SK-N-SH (cell line): Measurements from ENCODE around the gene STPG2. TPM values are rescaled to one million over a fixed set of nuclear protein-coding genes. Genes with fewer than 3 reads are reported as not detected.

Experiments
- CTCF ChIA-PET: fragments of 300-600, 350-600 bp; formaldehyde crosslinking; extraction: SDS; loops from one replicate; lab custom pipeline; 2021; lab: Yijun Ruan, JAX
- POLR2A ChIA-PET: fragments of 350-600 bp; sonication (Branson Sonifier 250); formaldehyde crosslinking; extraction: SDS; loops from one replicate; lab custom pipeline; 2020; ENCODE audit warnings: antibody characterized with exemption, inconsistent platforms; lab: Yijun Ruan, JAX
- DNase-seq: peaks from one replicate; pipeline ENCODE4 v3.0.0; 2012
- H2AFZ ChIP-seq: fragments of 200-600 bp; sonication (generic); 2 replicates; pipeline ENCODE4 v1.8.1; 2016; ENCODE audit warnings: antibody characterized with exemption, mild to moderate bottlenecking, low read depth
- H3F3A ChIP-seq: fragments of 200-600 bp; sonication (generic); replicated peaks from 2 replicates; pipeline ENCODE3; 2016; ENCODE audit warnings: antibody characterized with exemption, mild to moderate bottlenecking; ENCODE audit not compliant: insufficient read depth
- H3K27ac ChIP-seq, 2 experiments: fragments of 200-500 bp in 1 of 2; fragments of 200-600 bp in 1 of 2; sonication (Bioruptor generic) in 1 of 2; sonication (generic), shearing (Covaris generic) in 1 of 2; 2 replicates each; pipeline versions ENCODE4 v1.5.1 to v1.6.1; 2014 to 2016; ENCODE audit warnings: low read depth in 2 of 2, inconsistent platforms in 1 of 2, low read length in 1 of 2, mild to moderate bottlenecking in 1 of 2, mixed read lengths in 1 of 2
- H3K27me3 ChIP-seq: fragments of 200-600 bp; sonication (generic), shearing (Covaris generic); 2 replicates; pipeline ENCODE4 v1.6.1; 2016; ENCODE audit warnings: mixed run types; ENCODE audit not compliant: insufficient read depth
- H3K36me3 ChIP-seq, 2 experiments: fragments of 200-500 bp in 1 of 2; fragments of 200-600 bp in 1 of 2; sonication (Bioruptor generic) in 1 of 2; sonication (generic) in 1 of 2; replicated peaks in 1 of 2; 2 replicates each; pipeline versions ENCODE3 to v1.5.1; 2014 to 2016; ENCODE audit warnings: low read length in 1 of 2, mild to moderate bottlenecking in 1 of 2; ENCODE audit not compliant: insufficient read depth in 2 of 2, control insufficient read depth in 1 of 2
- H3K4me1 ChIP-seq, 2 experiments: fragments of 200-500 bp in 1 of 2; fragments of 200-600 bp in 1 of 2; sonication (Bioruptor generic) in 1 of 2; sonication (generic), shearing (Covaris generic) in 1 of 2; 2 replicates each; pipeline versions ENCODE4 v1.5.1 to v1.6.1; 2014 to 2016; ENCODE audit warnings: low read depth in 1 of 2, low read length in 1 of 2, mixed run types in 1 of 2; ENCODE audit not compliant: insufficient read depth in 2 of 2, control insufficient read depth in 1 of 2
- H3K4me2 ChIP-seq: fragments of 200-600 bp; sonication (generic), shearing (Covaris generic); 2 replicates; pipeline ENCODE4 v1.6.1; 2017; ENCODE audit warnings: mixed run types
- H3K4me3 ChIP-seq, 2 experiments: fragments of 200-500 bp in 1 of 2; fragments of 200-600 bp in 1 of 2; sonication (Bioruptor generic) in 1 of 2; sonication (generic), shearing (Covaris generic) in 1 of 2; 2 replicates each; pipeline versions ENCODE4 v1.5.1 to v1.8.1; 2014 to 2016; ENCODE audit warnings: low read depth in 2 of 2, inconsistent platforms in 1 of 2, low read length in 1 of 2, mild to moderate bottlenecking in 1 of 2, mixed read lengths in 1 of 2, moderate library complexity in 1 of 2
- H3K79me2 ChIP-seq: fragments of 200-600 bp; sonication (generic); 2 replicates; pipeline ENCODE4 v1.8.1; 2017; ENCODE audit warnings: mild to moderate bottlenecking; ENCODE audit not compliant: insufficient read depth
- H3K9ac ChIP-seq: fragments of 200-600 bp; sonication (generic); 2 replicates; pipeline ENCODE4 v1.6.1; 2017; ENCODE audit warnings: mixed run types
- H3K9me2 ChIP-seq: fragments of 200-600 bp; sonication (generic); 2 replicates; pipeline ENCODE4 v1.6.1; 2017; ENCODE audit warnings: mixed run types
- H3K9me3 ChIP-seq: fragments of 200-600 bp; sonication (generic); 2 replicates; pipeline ENCODE4 v1.6.1; 2017; ENCODE audit warnings: mixed run types, mild to moderate bottlenecking, moderate library complexity
- H4K20me1 ChIP-seq: fragments of 200-600 bp; sonication (generic); 2 replicates; pipeline ENCODE4 v1.6.1; 2017; ENCODE audit warnings: mild to moderate bottlenecking, mixed run types; ENCODE audit not compliant: insufficient read depth
- EP300 ChIP-seq, 2 experiments: IDR thresholded peaks; 2 replicates each; pipeline versions ENCODE4 v1.4.0 to v1.6.1; 2012; ENCODE audit warnings: borderline replicate concordance in 1 of 2, low read depth in 1 of 2, low read length in 1 of 2
- FOXM1 ChIP-seq: IDR thresholded peaks from 2 replicates; pipeline ENCODE4 v1.4.0; 2012; ENCODE audit warnings: low read depth, mild to moderate bottlenecking
- GABPA ChIP-seq: IDR thresholded peaks from 2 replicates; pipeline ENCODE4 v1.4.0; 2012; ENCODE audit warnings: low read depth, mild to moderate bottlenecking
- GATA2 ChIP-seq: sonication (generic); formaldehyde crosslinking; IDR thresholded peaks from 2 replicates; pipeline ENCODE4 v1.5.0; 2020; ENCODE audit warnings: mild to moderate bottlenecking, missing genetic modification reagents
- JUND ChIP-seq: IDR thresholded peaks from 2 replicates; pipeline ENCODE4 v1.4.0; 2012
- MEF2A ChIP-seq: IDR thresholded peaks from 2 replicates; pipeline ENCODE4 v1.4.0; 2012; ENCODE audit warnings: low read depth, borderline replicate concordance
- NFIC ChIP-seq: IDR thresholded peaks from 2 replicates; pipeline ENCODE4 v1.4.0; 2012; ENCODE audit warnings: borderline replicate concordance
- NRF1 ChIP-seq: IDR thresholded peaks from 2 replicates; pipeline ENCODE4 v1.6.1; 2012; ENCODE audit warnings: low read depth, mild to moderate bottlenecking, low read length
- RFX5 ChIP-seq: IDR thresholded peaks from 2 replicates; pipeline ENCODE4 v1.6.1; 2012; ENCODE audit warnings: mild to moderate bottlenecking, improper control_type of control experiment, low read length
- RXRA ChIP-seq: IDR thresholded peaks from 2 replicates; pipeline ENCODE4 v1.4.0; 2012; ENCODE audit warnings: low read depth, mild to moderate bottlenecking, borderline replicate concordance
- SIN3A ChIP-seq: IDR thresholded peaks from 2 replicates; pipeline ENCODE4 v1.6.1; 2012; ENCODE audit warnings: low read depth, mild to moderate bottlenecking, low read length, moderate library complexity, borderline replicate concordance
- SMC3 ChIP-seq: IDR thresholded peaks from 2 replicates; pipeline ENCODE4 v1.6.1; 2012; ENCODE audit warnings: low read depth, low read length, improper control_type of control experiment
- TEAD4 ChIP-seq: IDR thresholded peaks from 2 replicates; pipeline ENCODE4 v1.4.0; 2012; ENCODE audit warnings: mild to moderate bottlenecking, borderline replicate concordance; ENCODE audit not compliant: insufficient read depth
- WGBS: methylation state at CpG from one replicate; pipeline ENCODE4 v1.1.6; 2017; ENCODE audit warnings: low lambda C conversion rate; 5-methylcytosine and 5-hydroxymethylcytosine counted together
- polyA plus RNA-seq, 3 experiments: library from polyadenylated mRNA; depleted of rRNA; stranded (reverse); fragments of >200 nt; gene quantifications; 2 replicates each; pipeline ENCODE4 v1.2.3, GENCODE V29; 2012
- TF ChIP-seq, protein P1 (sequence below): IDR thresholded peaks from 2 replicates; pipeline ENCODE4 v1.4.0; 2012; ENCODE audit warnings: low read depth, borderline replicate concordance
- TF ChIP-seq, protein P2 (sequence below): fragments of 150-350 bp; IDR thresholded peaks from 2 replicates; pipeline ENCODE4 v1.6.1; 2017; ENCODE audit warnings: antibody characterized with exemption, low read length, low read depth, borderline replicate concordance
- TF ChIP-seq, protein P3 (sequence below): IDR thresholded peaks from 2 replicates; pipeline ENCODE4; 2012
- TF ChIP-seq, protein P4 (sequence below): fragments of 200-600 bp; sonication (generic); IDR thresholded peaks from 2 replicates; pipeline ENCODE4 v1.6.1; 2017; ENCODE audit warnings: antibody characterized with exemption, mild to moderate bottlenecking, moderate library complexity

Gene STPG2
- polyA plus RNA-seq, 1 of the 3 experiments (the other 2 are of a cell fraction), result not detected

DNA sequence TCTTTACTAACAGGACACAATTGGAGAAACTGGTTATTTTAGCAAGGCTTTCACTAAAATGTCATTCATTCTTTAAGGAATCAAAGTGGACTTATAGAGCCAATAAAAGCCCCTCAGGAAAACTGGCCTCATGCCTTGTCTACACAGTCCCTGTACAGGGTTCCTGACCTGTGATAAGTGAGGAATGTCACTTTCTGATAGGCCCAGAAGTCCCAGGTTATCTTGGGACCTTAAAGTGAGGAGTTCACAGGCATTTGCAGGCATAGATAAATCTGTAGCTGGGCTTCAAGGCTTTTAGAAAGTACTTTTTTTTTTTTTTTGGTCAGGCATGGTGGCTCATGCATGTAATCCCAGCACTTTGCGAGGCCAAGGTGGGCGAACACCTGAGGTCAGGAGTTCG is 19.4 kb upstream of the STPG2 start:
- POLR2A ChIA-PET, result no interaction called here

DNA sequence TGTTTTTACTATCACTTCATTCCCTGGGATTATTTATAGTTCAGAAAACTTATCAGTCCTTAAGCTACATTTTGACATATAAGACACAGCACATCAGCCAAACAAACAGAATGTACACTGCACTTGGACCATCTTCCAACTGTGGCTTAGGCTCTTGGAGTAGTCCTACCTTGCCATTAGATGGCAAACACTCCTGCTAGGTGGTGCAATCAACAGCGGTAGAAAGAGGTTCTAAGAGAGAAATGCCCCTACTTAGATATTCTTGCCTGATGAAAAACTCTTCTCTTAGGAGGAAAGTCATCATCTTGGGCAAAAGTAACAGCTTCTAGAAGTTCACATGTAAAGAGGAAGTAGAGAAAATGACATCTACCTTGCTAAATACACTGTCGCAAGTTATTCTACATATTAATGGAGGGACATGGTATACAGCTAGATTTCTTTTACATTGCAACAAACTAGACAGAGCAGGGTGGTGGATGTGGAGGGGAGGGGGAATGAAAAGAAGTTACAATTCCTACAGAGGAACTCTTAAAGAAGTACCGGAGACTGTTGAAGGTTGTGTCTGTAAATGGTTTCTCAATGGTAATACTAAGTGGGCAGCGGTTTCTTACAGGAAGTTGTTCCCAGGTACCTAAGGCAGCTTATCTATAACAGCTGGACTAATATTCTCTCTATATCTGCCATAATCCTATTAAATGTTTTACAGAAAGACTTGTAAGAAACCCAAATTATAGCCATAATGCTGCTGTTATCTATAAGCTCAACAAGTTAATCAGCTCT is 8.1 kb upstream of the STPG2 start:
- Histone ChIP-seq H3K4me3 (no peak overlapping the region), H3K9me2 (no peaks in the 10 kb centered on the region), H3K9me3 (no peaks in the 10 kb centered on the region), H3K79me2 (no peaks in the 10 kb centered on the region), H3F3A (peaks cover 4% of the 10 kb centered on the region), H3K27me3 (no peaks in the 10 kb centered on the region), H3K4me1 (no peaks in the 10 kb centered on the region; a peak in 1 of 4 replicates), H3K9ac (no peak overlapping the region), H4K20me1 (no peaks in the 10 kb centered on the region), H3K36me3 (no peaks in the 10 kb centered on the region), H3K4me2 (no peak overlapping the region), H2AFZ (no peak overlapping the region), H3K27ac (no peak overlapping the region)
- POLR2A ChIA-PET, result no interaction called here
- 87% methylated on average over 4 of the region's 4 CpGs for WGBS
- CTCF ChIA-PET, result interaction anchor here (0.7 to 1.8 kb wide), 4 partner anchors 16 to 1253 kb away, joined by 3 to 9 read pairs (median 6); no protein-coding TSS in a partner anchor
- no peak for DNase-seq
- no peak for TF ChIP-seq RXRA
- no peak for TF ChIP-seq MEF2A
- no peak for TF ChIP-seq NRF1
- TF ChIP-seq, protein P1, sequence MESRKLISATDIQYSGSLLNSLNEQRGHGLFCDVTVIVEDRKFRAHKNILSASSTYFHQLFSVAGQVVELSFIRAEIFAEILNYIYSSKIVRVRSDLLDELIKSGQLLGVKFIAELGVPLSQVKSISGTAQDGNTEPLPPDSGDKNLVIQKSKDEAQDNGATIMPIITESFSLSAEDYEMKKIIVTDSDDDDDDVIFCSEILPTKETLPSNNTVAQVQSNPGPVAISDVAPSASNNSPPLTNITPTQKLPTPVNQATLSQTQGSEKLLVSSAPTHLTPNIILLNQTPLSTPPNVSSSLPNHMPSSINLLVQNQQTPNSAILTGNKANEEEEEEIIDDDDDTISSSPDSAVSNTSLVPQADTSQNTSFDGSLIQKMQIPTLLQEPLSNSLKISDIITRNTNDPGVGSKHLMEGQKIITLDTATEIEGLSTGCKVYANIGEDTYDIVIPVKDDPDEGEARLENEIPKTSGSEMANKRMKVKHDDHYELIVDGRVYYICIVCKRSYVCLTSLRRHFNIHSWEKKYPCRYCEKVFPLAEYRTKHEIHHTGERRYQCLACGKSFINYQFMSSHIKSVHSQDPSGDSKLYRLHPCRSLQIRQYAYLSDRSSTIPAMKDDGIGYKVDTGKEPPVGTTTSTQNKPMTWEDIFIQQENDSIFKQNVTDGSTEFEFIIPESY, result no peak
- TF ChIP-seq SIN3A, result no peak
- TF ChIP-seq FOXM1, result no peak
- TF ChIP-seq NFIC, result no peak
- no peak for TF ChIP-seq JUND
- TF ChIP-seq GABPA, result no peak
- no peak for TF ChIP-seq EP300 (IDR thresholded peaks at IDR 0.05; ENCODE audit: borderline replicate concordance in 1 of 2, low read depth in 1 of 2, low read length in 1 of 2)
- TF ChIP-seq, protein P2, sequence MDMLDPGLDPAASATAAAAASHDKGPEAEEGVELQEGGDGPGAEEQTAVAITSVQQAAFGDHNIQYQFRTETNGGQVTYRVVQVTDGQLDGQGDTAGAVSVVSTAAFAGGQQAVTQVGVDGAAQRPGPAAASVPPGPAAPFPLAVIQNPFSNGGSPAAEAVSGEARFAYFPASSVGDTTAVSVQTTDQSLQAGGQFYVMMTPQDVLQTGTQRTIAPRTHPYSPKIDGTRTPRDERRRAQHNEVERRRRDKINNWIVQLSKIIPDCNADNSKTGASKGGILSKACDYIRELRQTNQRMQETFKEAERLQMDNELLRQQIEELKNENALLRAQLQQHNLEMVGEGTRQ, result no peak
- TF ChIP-seq TEAD4, result no peak
- TF ChIP-seq RFX5, result no peak
- TF ChIP-seq SMC3, result no peak
- TF ChIP-seq GATA2, result no peak

More for the DNA sequence above, 19.4 kb upstream of the STPG2 start:
- TF ChIP-seq, protein P3, sequence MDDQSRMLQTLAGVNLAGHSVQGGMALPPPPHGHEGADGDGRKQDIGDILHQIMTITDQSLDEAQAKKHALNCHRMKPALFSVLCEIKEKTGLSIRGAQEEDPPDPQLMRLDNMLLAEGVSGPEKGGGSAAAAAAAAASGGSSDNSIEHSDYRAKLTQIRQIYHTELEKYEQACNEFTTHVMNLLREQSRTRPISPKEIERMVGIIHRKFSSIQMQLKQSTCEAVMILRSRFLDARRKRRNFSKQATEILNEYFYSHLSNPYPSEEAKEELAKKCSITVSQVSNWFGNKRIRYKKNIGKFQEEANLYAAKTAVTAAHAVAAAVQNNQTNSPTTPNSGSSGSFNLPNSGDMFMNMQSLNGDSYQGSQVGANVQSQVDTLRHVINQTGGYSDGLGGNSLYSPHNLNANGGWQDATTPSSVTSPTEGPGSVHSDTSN, result no peak
- TF ChIP-seq RXRA, result no peak
- TF ChIP-seq, protein P4, sequence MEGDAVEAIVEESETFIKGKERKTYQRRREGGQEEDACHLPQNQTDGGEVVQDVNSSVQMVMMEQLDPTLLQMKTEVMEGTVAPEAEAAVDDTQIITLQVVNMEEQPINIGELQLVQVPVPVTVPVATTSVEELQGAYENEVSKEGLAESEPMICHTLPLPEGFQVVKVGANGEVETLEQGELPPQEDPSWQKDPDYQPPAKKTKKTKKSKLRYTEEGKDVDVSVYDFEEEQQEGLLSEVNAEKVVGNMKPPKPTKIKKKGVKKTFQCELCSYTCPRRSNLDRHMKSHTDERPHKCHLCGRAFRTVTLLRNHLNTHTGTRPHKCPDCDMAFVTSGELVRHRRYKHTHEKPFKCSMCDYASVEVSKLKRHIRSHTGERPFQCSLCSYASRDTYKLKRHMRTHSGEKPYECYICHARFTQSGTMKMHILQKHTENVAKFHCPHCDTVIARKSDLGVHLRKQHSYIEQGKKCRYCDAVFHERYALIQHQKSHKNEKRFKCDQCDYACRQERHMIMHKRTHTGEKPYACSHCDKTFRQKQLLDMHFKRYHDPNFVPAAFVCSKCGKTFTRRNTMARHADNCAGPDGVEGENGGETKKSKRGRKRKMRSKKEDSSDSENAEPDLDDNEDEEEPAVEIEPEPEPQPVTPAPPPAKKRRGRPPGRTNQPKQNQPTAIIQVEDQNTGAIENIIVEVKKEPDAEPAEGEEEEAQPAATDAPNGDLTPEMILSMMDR, result no peak
- no peaks in the 10 kb centered on the region for H3K36me3 ChIP-seq
- no peak overlapping the region for H3K4me3 ChIP-seq
- H3K9me2 ChIP-seq, result no peaks in the 10 kb centered on the region
- H3F3A ChIP-seq, result no peaks in the 10 kb centered on the region
- no peak overlapping the region for H3K27ac ChIP-seq
- no peak overlapping the region for H3K4me2 ChIP-seq
- WGBS, result 78% methylated on average over 3 of the region's 3 CpGs
- H3K79me2 ChIP-seq, result no peaks in the 10 kb centered on the region
- H4K20me1 ChIP-seq, result no peaks in the 10 kb centered on the region
- H3K27me3 ChIP-seq, result no peaks in the 10 kb centered on the region
- no peak overlapping the region for H2AFZ ChIP-seq
- CTCF ChIA-PET, result no interaction called here
- no peaks in the 10 kb centered on the region for H3K9me3 ChIP-seq
- no peak for DNase-seq
- peaks cover 0 to 5% of the 10 kb centered on the region in 2 experiments; a peak in 1 of 4 replicates for H3K4me1 ChIP-seq
- H3K9ac ChIP-seq, result no peak overlapping the region
